Suprapubic skin (tissue), 4 donors: ENCODE results near the gene CHRND. TPM values are rescaled to one million over a fixed set of nuclear protein-coding genes. Genes with fewer than 3 reads are reported as not detected.

Experiments
- DNase-seq, 2 donors: peaks; one replicate each; pipeline ENCODE4 v3.0.0-alpha.2; 2019; ENCODE audit warnings: low spot score in 2 of 2
- H3K27ac ChIP-seq: fragments of 200-600 bp; sonication (generic); one replicate; pipeline ENCODE4 v1.5.1; 2019
- H3K27me3 ChIP-seq: fragments of 200-600 bp; sonication (generic); one replicate; pipeline ENCODE4 v1.5.1; 2019
- H3K36me3 ChIP-seq: fragments of 200-600 bp; sonication (generic); one replicate; pipeline ENCODE4 v1.5.1; 2019
- H3K4me1 ChIP-seq: fragments of 200-600 bp; sonication (generic); one replicate; pipeline ENCODE4 v1.5.1; 2019
- H3K4me3 ChIP-seq: fragments of 200-600 bp; sonication (generic); one replicate; pipeline ENCODE4 v1.5.1; 2019; ENCODE audit warnings: mild to moderate bottlenecking
- H3K9me3 ChIP-seq: fragments of 200-600 bp; sonication (generic); one replicate; pipeline ENCODE4 v1.5.1; 2019
- EP300 ChIP-seq: sonication (generic); formaldehyde crosslinking; IDR thresholded peaks from one replicate; pipeline ENCODE4 v1.6.1; 2017; ENCODE audit warnings: antibody characterized with exemption
- POLR2A ChIP-seq, 2 donors: fragments of 450-650 bp; IDR thresholded peaks; one replicate each; pipeline ENCODE4 v1.6.1; 2017; ENCODE audit warnings: antibody characterized with exemption in 2 of 2, mild to moderate bottlenecking in 2 of 2, moderate library complexity in 2 of 2
- POLR2AphosphoS5 ChIP-seq, 3 donors: sonication (generic); formaldehyde crosslinking; IDR thresholded peaks; one replicate each; pipeline ENCODE4 v1.6.1; 2017; ENCODE audit warnings: antibody characterized with exemption in 3 of 3
- WGBS: methylation state at CpG from one replicate; pipeline ENCODE4 v1.1.5; 2018; 5-methylcytosine and 5-hydroxymethylcytosine counted together
- total RNA-seq, 4 donors: library from RNA; depleted of rRNA; stranded (reverse); fragments of >200 nt; gene quantifications; one replicate each; pipeline ENCODE4 v1.1.0, GENCODE V29; 2016
- TF ChIP-seq, protein P1 (sequence below), 2 donors: fragments of 200-600 bp in 1 of 2; fragments of 450-650 bp in 1 of 2; sonication (generic) in 1 of 2; IDR thresholded peaks; one replicate each; pipeline ENCODE4 v1.5.1; 2016 to 2019; ENCODE audit warnings: antibody characterized with exemption in 2 of 2, mild to moderate bottlenecking in 1 of 2, moderate library complexity in 1 of 2

CHRND gene
- total RNA-seq, 4 donors from 2014 or later = not detected

DNA sequence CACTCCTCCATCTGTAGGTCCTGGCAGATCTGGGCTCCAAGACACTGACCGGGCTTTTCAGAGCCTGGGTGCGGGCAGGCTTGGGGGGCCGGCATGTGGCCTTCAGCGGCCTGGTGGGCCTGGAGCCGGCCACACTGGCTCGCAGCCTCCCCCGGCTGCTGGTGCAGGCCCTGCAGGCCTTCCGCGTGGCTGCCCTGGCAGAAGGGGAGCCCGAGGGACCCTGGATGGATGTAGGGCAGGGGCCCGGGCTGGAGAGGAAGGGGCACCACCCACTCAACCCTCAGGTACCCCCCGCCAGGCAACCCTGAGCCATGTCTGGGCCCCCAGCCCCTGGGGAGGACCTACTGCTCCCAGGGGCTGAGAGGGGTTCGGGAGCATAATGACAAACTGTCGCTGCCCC, 761 bp upstream of the CHRND start:
- no peak overlapping the region for H3K4me3 ChIP-seq
- TF ChIP-seq EP300 (no peak), POLR2A (IDR thresholded peaks at IDR 0.05) (no peak), POLR2AphosphoS5 (IDR thresholded peaks at IDR 0.05) (no peak)
- TF ChIP-seq, protein P1, sequence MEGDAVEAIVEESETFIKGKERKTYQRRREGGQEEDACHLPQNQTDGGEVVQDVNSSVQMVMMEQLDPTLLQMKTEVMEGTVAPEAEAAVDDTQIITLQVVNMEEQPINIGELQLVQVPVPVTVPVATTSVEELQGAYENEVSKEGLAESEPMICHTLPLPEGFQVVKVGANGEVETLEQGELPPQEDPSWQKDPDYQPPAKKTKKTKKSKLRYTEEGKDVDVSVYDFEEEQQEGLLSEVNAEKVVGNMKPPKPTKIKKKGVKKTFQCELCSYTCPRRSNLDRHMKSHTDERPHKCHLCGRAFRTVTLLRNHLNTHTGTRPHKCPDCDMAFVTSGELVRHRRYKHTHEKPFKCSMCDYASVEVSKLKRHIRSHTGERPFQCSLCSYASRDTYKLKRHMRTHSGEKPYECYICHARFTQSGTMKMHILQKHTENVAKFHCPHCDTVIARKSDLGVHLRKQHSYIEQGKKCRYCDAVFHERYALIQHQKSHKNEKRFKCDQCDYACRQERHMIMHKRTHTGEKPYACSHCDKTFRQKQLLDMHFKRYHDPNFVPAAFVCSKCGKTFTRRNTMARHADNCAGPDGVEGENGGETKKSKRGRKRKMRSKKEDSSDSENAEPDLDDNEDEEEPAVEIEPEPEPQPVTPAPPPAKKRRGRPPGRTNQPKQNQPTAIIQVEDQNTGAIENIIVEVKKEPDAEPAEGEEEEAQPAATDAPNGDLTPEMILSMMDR (IDR thresholded peaks at IDR 0.05) = no peak
- peaks cover 71% of the 10 kb centered on the region for H3K27me3 ChIP-seq
- DNase-seq = no peak
- no peaks in the 10 kb centered on the region for H3K36me3 ChIP-seq
- H3K27ac ChIP-seq = no peak overlapping the region
- no peaks in the 10 kb centered on the region for H3K9me3 ChIP-seq
- WGBS = 81% methylated on average over 3 of the region's 14 CpGs
- peaks cover 35% of the 10 kb centered on the region for H3K4me1 ChIP-seq

DNA sequence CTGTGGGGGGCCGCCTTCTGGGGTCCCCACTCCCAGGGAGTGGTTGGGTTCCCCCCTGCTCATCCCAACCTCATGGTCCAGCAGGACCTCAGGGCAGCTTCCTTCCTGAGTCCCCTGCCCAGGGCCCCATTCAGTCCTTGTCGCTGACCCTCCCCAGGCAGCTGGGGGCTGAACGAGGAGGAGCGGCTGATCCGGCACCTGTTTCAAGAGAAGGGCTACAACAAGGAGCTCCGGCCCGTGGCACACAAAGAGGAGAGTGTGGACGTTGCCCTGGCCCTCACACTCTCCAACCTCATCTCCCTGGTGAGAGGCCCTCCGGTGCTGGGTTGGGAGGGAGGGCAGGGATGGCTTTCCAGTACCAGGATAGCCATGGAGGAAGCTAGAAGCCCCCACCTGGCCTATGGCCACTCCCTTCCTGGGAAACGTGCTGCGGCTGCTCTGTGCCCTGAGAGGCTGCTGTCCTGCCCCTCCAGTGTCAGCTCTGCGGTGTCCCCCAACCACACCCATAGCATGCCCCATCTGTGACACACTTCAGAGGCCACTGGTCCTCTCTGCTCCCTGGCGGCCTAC, 497 bp downstream of the CHRND start:
- H3K27me3 ChIP-seq = peaks cover 69% of the 10 kb centered on the region
- H3K27ac ChIP-seq = no peak overlapping the region
- no peak for DNase-seq
- 73% methylated on average over 11 of the region's 13 CpGs for WGBS
- no peak for TF ChIP-seq EP300
- TF ChIP-seq, protein P1 (IDR thresholded peaks at IDR 0.05) = no peak
- TF ChIP-seq POLR2A (IDR thresholded peaks at IDR 0.05) = no peak
- no peak for TF ChIP-seq POLR2AphosphoS5 (IDR thresholded peaks at IDR 0.05)
- H3K4me3 ChIP-seq = no peak overlapping the region
- peaks cover 35% of the 10 kb centered on the region for H3K4me1 ChIP-seq
- no peaks in the 10 kb centered on the region for H3K36me3 ChIP-seq
- H3K9me3 ChIP-seq = no peaks in the 10 kb centered on the region

DNA sequence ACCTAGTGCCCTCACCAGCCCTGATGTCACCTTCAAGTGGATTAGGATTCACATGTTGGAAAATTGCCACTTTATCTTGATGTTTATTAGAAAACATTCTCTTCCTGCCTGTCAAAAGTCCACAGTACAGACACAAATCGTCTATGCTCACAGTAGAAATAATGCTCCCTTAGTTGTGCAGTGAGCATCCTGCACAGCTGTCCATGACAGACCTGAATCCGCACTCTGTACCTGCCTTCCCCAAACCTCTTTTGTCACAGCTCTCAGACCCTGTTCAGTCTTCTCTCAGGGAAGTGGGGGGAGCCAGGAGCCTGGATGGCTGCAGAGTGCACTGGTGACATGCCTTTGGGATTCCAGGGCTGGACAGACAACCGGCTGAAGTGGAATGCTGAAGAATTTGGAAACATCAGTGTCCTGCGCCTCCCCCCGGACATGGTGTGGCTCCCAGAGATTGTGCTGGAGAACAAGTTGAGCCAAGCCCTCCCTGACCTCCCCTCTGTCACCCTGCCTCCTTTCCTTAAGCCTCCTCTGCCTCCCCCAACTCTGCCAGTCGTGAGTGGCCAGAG, 2.0 kb downstream of the CHRND start:
- WGBS = 76% methylated on average over 6 of the region's 6 CpGs

DNA sequence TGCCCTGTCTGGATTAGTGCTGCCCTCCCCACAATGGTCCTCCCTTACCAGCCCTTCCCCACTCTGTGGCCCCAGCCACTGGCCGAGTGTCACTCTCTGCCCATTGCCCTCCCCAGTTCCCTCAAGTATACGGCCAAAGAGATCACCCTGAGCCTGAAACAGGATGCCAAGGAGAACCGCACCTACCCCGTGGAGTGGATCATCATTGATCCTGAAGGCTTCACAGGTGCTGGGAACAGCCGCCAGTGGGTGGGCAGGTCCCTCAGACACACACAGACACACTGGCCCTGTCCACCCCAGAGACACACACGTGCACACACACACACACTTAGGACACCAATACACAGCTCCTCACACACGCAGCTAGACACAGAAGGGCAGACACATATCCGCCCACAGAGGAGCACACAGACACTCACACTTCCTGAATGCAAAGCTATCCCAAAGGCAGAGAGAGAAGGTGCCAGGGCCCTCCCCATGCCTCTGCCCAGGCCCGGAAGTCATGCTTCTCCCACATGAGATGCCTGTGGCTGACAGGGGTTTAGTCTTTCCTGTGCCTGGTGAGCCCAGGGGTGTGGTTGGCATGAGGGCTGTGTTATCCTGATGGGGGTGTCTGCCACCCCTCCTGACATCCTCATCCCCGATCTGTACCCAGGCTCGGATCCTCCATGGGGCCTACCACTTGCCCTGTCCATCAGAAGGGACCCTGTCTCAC, 2.9 kb downstream of the CHRND start:
- TF ChIP-seq POLR2AphosphoS5 (IDR thresholded peaks at IDR 0.05) (no peak), EP300 (no peak), POLR2A (IDR thresholded peaks at IDR 0.05) (no peak)
- TF ChIP-seq, protein P1 (IDR thresholded peaks at IDR 0.05) = no peak
- peaks cover 44% of the 10 kb centered on the region for H3K27me3 ChIP-seq
- H3K4me1 ChIP-seq = peaks cover 12% of the 10 kb centered on the region
- WGBS = 64% methylated on average over 11 of the region's 11 CpGs
- H3K9me3 ChIP-seq = no peaks in the 10 kb centered on the region
- no peaks in the 10 kb centered on the region for H3K36me3 ChIP-seq
- no peak for DNase-seq
- no peak overlapping the region for H3K27ac ChIP-seq
- no peak overlapping the region for H3K4me3 ChIP-seq

More for the DNA sequence above, 2.0 kb downstream of the CHRND start:
- Histone ChIP-seq H3K4me1 (peaks cover 21% of the 10 kb centered on the region), H3K4me3 (no peak overlapping the region), H3K27ac (no peak overlapping the region), H3K36me3 (no peaks in the 10 kb centered on the region), H3K9me3 (no peaks in the 10 kb centered on the region), H3K27me3 (peaks cover 53% of the 10 kb centered on the region)
- TF ChIP-seq EP300 (no peak), POLR2A (IDR thresholded peaks at IDR 0.05) (no peak), POLR2AphosphoS5 (IDR thresholded peaks at IDR 0.05) (no peak)
- TF ChIP-seq, protein P1 (IDR thresholded peaks at IDR 0.05) = no peak
- no peak for DNase-seq
